ENCODE data around the gene TMEM38A.
"Not testable (repeated sequence)": the region's sequence is repeated elsewhere in the genome, so short reads cannot be mapped to it uniquely, and the experiment has no call there.

TMEM38A gene

DNA sequence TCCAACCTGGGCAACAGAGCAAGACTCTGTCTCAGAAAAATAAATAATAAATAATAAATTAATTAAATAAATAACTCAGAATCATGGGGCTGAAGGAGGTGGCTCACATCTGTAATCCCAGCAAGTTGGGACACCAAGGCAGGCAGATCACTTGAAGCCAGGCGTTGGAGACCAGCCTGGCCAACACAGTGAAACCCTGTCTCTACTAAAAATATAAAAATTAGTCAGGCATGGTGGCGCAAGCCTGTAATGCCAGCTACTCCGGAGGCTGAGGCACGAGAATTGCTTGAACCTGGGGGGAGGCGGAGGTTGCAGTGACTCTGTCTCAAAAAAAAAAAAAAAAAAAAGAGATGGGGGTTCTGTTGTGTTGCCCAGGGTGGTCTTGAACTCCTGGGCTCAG lies 7.2 kb downstream of the TMEM38A start:
- Histone ChIP-seq H3K18ac (ENCODE audit: low read length) (no peak overlapping the region), H3K9me3 (replicated peaks in 1 of 2; ENCODE audit: control insufficient read depth in 2 of 2, insufficient read depth in 1 of 2, low read depth in 1 of 2, low read length in 2 of 2) (no peaks in the 10 kb centered on the region), H2AK5ac (ENCODE audit: low read depth, low read length) (no peak overlapping the region), H3K4me3 (ENCODE audit: low read length in 2 of 2) (no peak overlapping the region), H2BK12ac (ENCODE audit: low read length) (no peak overlapping the region), H2BK120ac (ENCODE audit: low read depth, low read length) (no peak overlapping the region), H3K4me1 (ENCODE audit: control insufficient read depth in 2 of 2, insufficient read depth in 1 of 2, low read depth in 1 of 2, low read length in 2 of 2) (no peaks in the 10 kb centered on the region), H3K27me3 (ENCODE audit: control insufficient read depth in 3 of 3, insufficient read depth in 3 of 3, low read depth in 1 of 3, low read length in 3 of 3) (no peaks in the 10 kb centered on the region), H3K27ac (replicated peaks; ENCODE audit: low read length) (no peak overlapping the region), H2BK15ac (ENCODE audit: low read length) (no peak overlapping the region), H3K14ac (ENCODE audit: low read length) (no peak overlapping the region), H2AFZ (ENCODE audit: low read length) (no peak overlapping the region), H4K8ac (ENCODE audit: low read depth, low read length) (no peak overlapping the region), H3K79me1 (ENCODE audit: low read depth, low read length) (no peaks in the 10 kb centered on the region), H3K23ac (ENCODE audit: low read depth, low read length, poor library complexity) (no peak overlapping the region), H4K91ac (ENCODE audit: low read depth, low read length, poor library complexity) (no peak overlapping the region), H3K9ac (ENCODE audit: low read depth, low read length, poor library complexity) (no peak overlapping the region), H2BK5ac (ENCODE audit: low read length) (no peak overlapping the region), H3K36me3 (replicated peaks in 1 of 2; ENCODE audit: control insufficient read depth in 2 of 2, insufficient read depth in 2 of 2, low read length in 2 of 2) (no peaks in the 10 kb centered on the region), H3K4ac (ENCODE audit: low read length) (no peak overlapping the region), H3K4me2 (ENCODE audit: insufficient read depth, low read length, poor library complexity, severe bottlenecking) (no peak overlapping the region)
- no CpG with 5 or more reads among the region's 5 CpGs for WGBS, 2 donors (ENCODE audit: extremely low coverage in 2 of 2, insufficient read length in 2 of 2, insufficient replicate concordance in 1 of 2)
- DNase-seq (ENCODE audit: low spot score) = no peak

DNA sequence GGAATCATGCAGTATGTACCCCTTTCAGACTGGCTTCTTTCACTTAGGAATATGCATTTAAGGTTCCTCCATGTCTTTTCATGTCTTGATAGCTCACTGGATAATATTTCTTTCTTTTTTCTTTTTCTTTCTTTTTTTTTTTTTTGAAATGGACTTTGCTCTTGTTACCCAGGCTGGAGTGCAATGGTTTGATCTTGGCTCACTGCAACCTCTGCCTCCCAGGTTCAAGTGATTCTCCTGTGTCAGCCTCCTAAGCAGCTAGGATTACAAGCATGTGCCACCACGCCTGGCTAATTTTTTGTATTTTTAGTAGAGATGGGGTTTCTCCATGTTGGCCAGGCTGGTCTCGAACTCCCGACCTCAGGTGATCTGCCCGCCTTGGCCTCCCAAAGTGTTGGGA lies 7.8 kb downstream of the TMEM38A start:
- H3K4me3 ChIP-seq (ENCODE audit: low read length in 2 of 2); H3K36me3 ChIP-seq (replicated peaks in 1 of 2; ENCODE audit: control insufficient read depth in 2 of 2, insufficient read depth in 2 of 2, low read length in 2 of 2); H2AFZ ChIP-seq (ENCODE audit: low read length); H4K91ac ChIP-seq (ENCODE audit: low read depth, low read length, poor library complexity); H2AK5ac ChIP-seq (ENCODE audit: low read depth, low read length); H3K14ac ChIP-seq (ENCODE audit: low read length); H3K4me2 ChIP-seq (ENCODE audit: insufficient read depth, low read length, poor library complexity, severe bottlenecking); H3K9me3 ChIP-seq (replicated peaks in 1 of 2; ENCODE audit: control insufficient read depth in 2 of 2, insufficient read depth in 1 of 2, low read depth in 1 of 2, low read length in 2 of 2); H2BK15ac ChIP-seq (ENCODE audit: low read length); H4K8ac ChIP-seq (ENCODE audit: low read depth, low read length); DNase-seq (ENCODE audit: low spot score); H3K9ac ChIP-seq (ENCODE audit: low read depth, low read length, poor library complexity); H3K18ac ChIP-seq (ENCODE audit: low read length); H3K27ac ChIP-seq (replicated peaks; ENCODE audit: low read length); H2BK5ac ChIP-seq (ENCODE audit: low read length); H2BK12ac ChIP-seq (ENCODE audit: low read length); H3K4me1 ChIP-seq (ENCODE audit: control insufficient read depth in 2 of 2, insufficient read depth in 1 of 2, low read depth in 1 of 2, low read length in 2 of 2); H3K79me1 ChIP-seq (ENCODE audit: low read depth, low read length); H3K27me3 ChIP-seq (ENCODE audit: control insufficient read depth in 3 of 3, insufficient read depth in 3 of 3, low read depth in 1 of 3, low read length in 3 of 3); H3K23ac ChIP-seq (ENCODE audit: low read depth, low read length, poor library complexity); H3K4ac ChIP-seq (ENCODE audit: low read length); H2BK120ac ChIP-seq (ENCODE audit: low read depth, low read length): not testable (repeated sequence)
- no CpG with 5 or more reads among the region's 4 CpGs for WGBS, 2 donors (ENCODE audit: extremely low coverage in 2 of 2, insufficient read length in 2 of 2, insufficient replicate concordance in 1 of 2)

DNA sequence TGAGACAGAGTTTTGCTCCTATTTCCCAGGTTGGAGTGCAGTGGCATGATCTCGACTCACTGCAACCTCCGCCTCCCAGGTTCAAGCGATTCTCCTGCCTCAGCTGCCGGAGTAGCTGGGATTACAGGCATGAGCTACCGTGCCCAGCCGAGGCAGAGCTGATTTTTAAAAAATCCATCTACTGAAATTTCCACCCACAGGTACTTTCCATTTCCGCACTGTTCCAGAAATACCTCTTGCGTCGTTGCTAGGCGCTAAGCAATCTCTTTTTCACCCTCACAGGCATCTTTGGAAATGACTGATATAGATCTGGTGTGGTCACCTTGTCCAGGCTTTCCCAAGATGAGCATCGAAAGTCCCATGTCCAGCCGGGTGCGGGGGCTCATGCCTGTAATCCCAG lies 9.4 kb downstream of the TMEM38A start:
- H2BK15ac ChIP-seq (ENCODE audit: low read length) = no peak overlapping the region
- no peak overlapping the region for H3K27ac ChIP-seq (replicated peaks; ENCODE audit: low read length)
- no peak overlapping the region for H3K18ac ChIP-seq (ENCODE audit: low read length)
- H3K4me3 ChIP-seq (ENCODE audit: low read length in 2 of 2) = no peak overlapping the region
- no peak overlapping the region for H3K14ac ChIP-seq (ENCODE audit: low read length)
- no peak overlapping the region for H3K4me2 ChIP-seq (ENCODE audit: insufficient read depth, low read length, poor library complexity, severe bottlenecking)
- H3K9ac ChIP-seq (ENCODE audit: low read depth, low read length, poor library complexity) = no peak overlapping the region
- no peak overlapping the region for H2BK120ac ChIP-seq (ENCODE audit: low read depth, low read length)
- no peak overlapping the region for H2BK5ac ChIP-seq (ENCODE audit: low read length)
- no peak overlapping the region for H2AK5ac ChIP-seq (ENCODE audit: low read depth, low read length)
- H3K4ac ChIP-seq (ENCODE audit: low read length) = no peak overlapping the region
- H3K4me1 ChIP-seq (ENCODE audit: control insufficient read depth in 2 of 2, insufficient read depth in 1 of 2, low read depth in 1 of 2, low read length in 2 of 2) = no peaks in the 10 kb centered on the region
- H3K23ac ChIP-seq (ENCODE audit: low read depth, low read length, poor library complexity) = no peak overlapping the region
- H3K79me1 ChIP-seq (ENCODE audit: low read depth, low read length) = no peaks in the 10 kb centered on the region
- H3K27me3 ChIP-seq (ENCODE audit: control insufficient read depth in 3 of 3, insufficient read depth in 3 of 3, low read depth in 1 of 3, low read length in 3 of 3) = no peaks in the 10 kb centered on the region
- no peak overlapping the region for H4K91ac ChIP-seq (ENCODE audit: low read depth, low read length, poor library complexity)
- H3K9me3 ChIP-seq (replicated peaks in 1 of 2; ENCODE audit: control insufficient read depth in 2 of 2, insufficient read depth in 1 of 2, low read depth in 1 of 2, low read length in 2 of 2) = no peaks in the 10 kb centered on the region
- DNase-seq (ENCODE audit: low spot score) = no peak
- no CpG with 5 or more reads among the region's 13 CpGs for WGBS, 2 donors (ENCODE audit: extremely low coverage in 2 of 2, insufficient read length in 2 of 2, insufficient replicate concordance in 1 of 2)
- no peak overlapping the region for H2BK12ac ChIP-seq (ENCODE audit: low read length)
- H3K36me3 ChIP-seq (replicated peaks in 1 of 2; ENCODE audit: control insufficient read depth in 2 of 2, insufficient read depth in 2 of 2, low read length in 2 of 2) = no peaks in the 10 kb centered on the region
- no peak overlapping the region for H4K8ac ChIP-seq (ENCODE audit: low read depth, low read length)
- no peak overlapping the region for H2AFZ ChIP-seq (ENCODE audit: low read length)

DNA sequence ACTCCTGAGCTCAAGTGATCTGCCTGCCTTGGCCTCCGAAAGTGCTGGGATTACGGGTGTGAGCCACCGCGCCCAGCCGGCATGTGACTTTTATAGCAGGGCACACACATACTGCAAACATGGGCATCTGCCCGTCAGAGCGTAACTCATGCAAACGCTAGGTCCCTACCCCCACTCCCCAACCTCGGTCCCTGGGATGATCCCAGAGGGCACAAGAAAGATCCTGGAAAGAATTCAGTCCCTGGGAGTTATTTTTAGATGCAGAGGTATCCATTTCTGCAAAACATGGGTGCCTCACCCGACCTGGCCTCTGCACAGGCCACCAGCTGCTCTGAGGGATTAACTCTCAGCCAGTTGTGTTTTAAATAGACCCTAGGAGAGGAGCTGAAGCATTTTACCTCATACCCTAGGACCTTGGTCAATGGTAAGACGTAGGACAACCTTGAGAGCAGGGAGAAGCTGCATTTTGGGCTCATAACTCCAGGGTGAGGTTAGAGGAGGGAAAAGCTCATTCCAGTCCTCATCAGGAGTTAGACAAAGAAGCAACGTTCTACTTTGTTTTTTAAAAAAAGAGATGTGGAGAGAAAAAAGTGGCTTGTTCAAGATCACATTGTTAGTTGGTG lies 10.8 kb downstream of the TMEM38A start:
- Histone ChIP-seq H3K9me3 (replicated peaks in 1 of 2; ENCODE audit: control insufficient read depth in 2 of 2, insufficient read depth in 1 of 2, low read depth in 1 of 2, low read length in 2 of 2) (no peaks in the 10 kb centered on the region), H3K14ac (ENCODE audit: low read length) (no peak overlapping the region), H3K18ac (ENCODE audit: low read length) (no peak overlapping the region), H3K79me1 (ENCODE audit: low read depth, low read length) (no peaks in the 10 kb centered on the region), H2BK15ac (ENCODE audit: low read length) (no peak overlapping the region), H3K36me3 (replicated peaks in 1 of 2; ENCODE audit: control insufficient read depth in 2 of 2, insufficient read depth in 2 of 2, low read length in 2 of 2) (no peaks in the 10 kb centered on the region), H3K4me2 (ENCODE audit: insufficient read depth, low read length, poor library complexity, severe bottlenecking) (no peak overlapping the region), H3K9ac (ENCODE audit: low read depth, low read length, poor library complexity) (no peak overlapping the region), H3K27ac (replicated peaks; ENCODE audit: low read length) (no peak overlapping the region), H4K91ac (ENCODE audit: low read depth, low read length, poor library complexity) (no peak overlapping the region), H3K4me1 (ENCODE audit: control insufficient read depth in 2 of 2, insufficient read depth in 1 of 2, low read depth in 1 of 2, low read length in 2 of 2) (no peaks in the 10 kb centered on the region), H3K27me3 (ENCODE audit: control insufficient read depth in 3 of 3, insufficient read depth in 3 of 3, low read depth in 1 of 3, low read length in 3 of 3) (no peaks in the 10 kb centered on the region), H4K8ac (ENCODE audit: low read depth, low read length) (no peak overlapping the region), H3K4me3 (ENCODE audit: low read length in 2 of 2) (no peak overlapping the region), H2AK5ac (ENCODE audit: low read depth, low read length) (no peak overlapping the region), H2BK12ac (ENCODE audit: low read length) (no peak overlapping the region), H2BK120ac (ENCODE audit: low read depth, low read length) (no peak overlapping the region), H3K4ac (ENCODE audit: low read length) (no peak overlapping the region), H2AFZ (ENCODE audit: low read length) (no peak overlapping the region), H3K23ac (ENCODE audit: low read depth, low read length, poor library complexity) (no peak overlapping the region), H2BK5ac (ENCODE audit: low read length) (no peak overlapping the region)
- DNase-seq (ENCODE audit: low spot score) = no peak
- no CpG with 5 or more reads among the region's 12 CpGs for WGBS, 2 donors (ENCODE audit: extremely low coverage in 2 of 2, insufficient read length in 2 of 2, insufficient replicate concordance in 1 of 2)

Measured in neuronal stem cell (in vitro differentiated cells).